ENCODE results near the gene ACBD4. TPM values are rescaled to one million over a fixed set of nuclear protein-coding genes. Genes with fewer than 3 reads are reported as not detected.

The ACBD4 gene
- total and polyA plus RNA-seq, 4 donors: 4.4 to 51.4 (median 44.9) TPM

DNA sequence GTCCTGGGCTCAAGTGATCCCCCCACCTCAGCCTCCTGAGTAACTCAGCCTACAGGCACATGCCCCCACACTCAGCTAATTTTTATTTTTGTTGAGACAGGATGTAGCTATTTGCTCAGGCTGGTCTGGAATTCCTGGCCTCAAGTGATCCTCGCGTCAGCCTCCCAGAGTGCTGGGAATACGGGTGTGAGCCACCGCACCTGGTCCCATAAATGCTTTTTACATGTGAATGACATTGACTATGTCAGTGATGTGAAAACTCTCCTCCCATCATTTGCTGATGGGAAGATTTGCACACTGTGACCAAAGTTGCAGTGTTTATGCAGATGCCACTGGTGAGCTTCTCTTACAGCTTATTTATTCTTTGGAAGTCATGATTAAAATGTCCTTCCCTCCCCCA, 18.2 kb upstream of the ACBD4 start:
- H3K36me3 ChIP-seq (ENCODE audit: control insufficient read depth in 4 of 4, insufficient read depth in 3 of 4, low read depth in 1 of 4, low read length in 3 of 4): no peaks in the 10 kb centered on the region
- H3K4me1 ChIP-seq (ENCODE audit: control insufficient read depth in 4 of 4, insufficient read depth in 4 of 4, low read length in 3 of 4): peaks cover 0 to 3% (median 0%) of the 10 kb centered on the region in 4 donors
- no peak overlapping the region for H3K4me3 ChIP-seq (ENCODE audit: low read depth in 1 of 3, low read length in 3 of 3)
- 94% methylated on average over 4 of the region's 4 CpGs for WGBS
- no peaks in the 10 kb centered on the region for H3K27me3 ChIP-seq (ENCODE audit: control insufficient read depth in 4 of 4, insufficient read depth in 4 of 4, low read length in 3 of 4)
- H3K9me3 ChIP-seq (ENCODE audit: control insufficient read depth in 4 of 4, low read length in 3 of 4): no peaks in the 10 kb centered on the region
- DNase-seq (ENCODE audit: low spot score): no peak
- no peak overlapping the region for H3K27ac ChIP-seq (ENCODE audit: low read depth in 1 of 2, low read length in 2 of 2)
- TF ChIP-seq NR2F2 (IDR thresholded peaks at IDR 0.05) (no peak), FOXA1 (IDR thresholded peaks at IDR 0.05) (no peak), SP1 (IDR thresholded peaks at IDR 0.05) (no peak), JUND (IDR thresholded peaks at IDR 0.05) (no peak), RAD21 (IDR thresholded peaks at IDR 0.05) (no peak), TAF1 (conservative IDR thresholded peaks at IDR 0.05) (no peak), EGR1 (IDR thresholded peaks at IDR 0.05; ENCODE audit: low read depth in 2 of 2) (no peak), HNF4A (conservative IDR thresholded peaks at IDR 0.05) (no peak), HNF4G (IDR thresholded peaks at IDR 0.05) (no peak), GABPA (IDR thresholded peaks at IDR 0.05 in 1 of 2, conservative IDR thresholded peaks at IDR 0.05 in 1 of 2) (no peak), YY1 (IDR thresholded peaks at IDR 0.05) (no peak), FOXA2 (IDR thresholded peaks at IDR 0.05) (no peak), RXRA (IDR thresholded peaks at IDR 0.05) (no peak)
- TF ChIP-seq, protein P1, sequence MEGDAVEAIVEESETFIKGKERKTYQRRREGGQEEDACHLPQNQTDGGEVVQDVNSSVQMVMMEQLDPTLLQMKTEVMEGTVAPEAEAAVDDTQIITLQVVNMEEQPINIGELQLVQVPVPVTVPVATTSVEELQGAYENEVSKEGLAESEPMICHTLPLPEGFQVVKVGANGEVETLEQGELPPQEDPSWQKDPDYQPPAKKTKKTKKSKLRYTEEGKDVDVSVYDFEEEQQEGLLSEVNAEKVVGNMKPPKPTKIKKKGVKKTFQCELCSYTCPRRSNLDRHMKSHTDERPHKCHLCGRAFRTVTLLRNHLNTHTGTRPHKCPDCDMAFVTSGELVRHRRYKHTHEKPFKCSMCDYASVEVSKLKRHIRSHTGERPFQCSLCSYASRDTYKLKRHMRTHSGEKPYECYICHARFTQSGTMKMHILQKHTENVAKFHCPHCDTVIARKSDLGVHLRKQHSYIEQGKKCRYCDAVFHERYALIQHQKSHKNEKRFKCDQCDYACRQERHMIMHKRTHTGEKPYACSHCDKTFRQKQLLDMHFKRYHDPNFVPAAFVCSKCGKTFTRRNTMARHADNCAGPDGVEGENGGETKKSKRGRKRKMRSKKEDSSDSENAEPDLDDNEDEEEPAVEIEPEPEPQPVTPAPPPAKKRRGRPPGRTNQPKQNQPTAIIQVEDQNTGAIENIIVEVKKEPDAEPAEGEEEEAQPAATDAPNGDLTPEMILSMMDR (IDR thresholded peaks at IDR 0.05; ENCODE audit: low read depth, low read length, missing input control): no peak
- TF ChIP-seq, protein P2, sequence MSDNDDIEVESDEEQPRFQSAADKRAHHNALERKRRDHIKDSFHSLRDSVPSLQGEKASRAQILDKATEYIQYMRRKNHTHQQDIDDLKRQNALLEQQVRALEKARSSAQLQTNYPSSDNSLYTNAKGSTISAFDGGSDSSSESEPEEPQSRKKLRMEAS (IDR thresholded peaks at IDR 0.05): no peak
- TF ChIP-seq, protein P3, sequence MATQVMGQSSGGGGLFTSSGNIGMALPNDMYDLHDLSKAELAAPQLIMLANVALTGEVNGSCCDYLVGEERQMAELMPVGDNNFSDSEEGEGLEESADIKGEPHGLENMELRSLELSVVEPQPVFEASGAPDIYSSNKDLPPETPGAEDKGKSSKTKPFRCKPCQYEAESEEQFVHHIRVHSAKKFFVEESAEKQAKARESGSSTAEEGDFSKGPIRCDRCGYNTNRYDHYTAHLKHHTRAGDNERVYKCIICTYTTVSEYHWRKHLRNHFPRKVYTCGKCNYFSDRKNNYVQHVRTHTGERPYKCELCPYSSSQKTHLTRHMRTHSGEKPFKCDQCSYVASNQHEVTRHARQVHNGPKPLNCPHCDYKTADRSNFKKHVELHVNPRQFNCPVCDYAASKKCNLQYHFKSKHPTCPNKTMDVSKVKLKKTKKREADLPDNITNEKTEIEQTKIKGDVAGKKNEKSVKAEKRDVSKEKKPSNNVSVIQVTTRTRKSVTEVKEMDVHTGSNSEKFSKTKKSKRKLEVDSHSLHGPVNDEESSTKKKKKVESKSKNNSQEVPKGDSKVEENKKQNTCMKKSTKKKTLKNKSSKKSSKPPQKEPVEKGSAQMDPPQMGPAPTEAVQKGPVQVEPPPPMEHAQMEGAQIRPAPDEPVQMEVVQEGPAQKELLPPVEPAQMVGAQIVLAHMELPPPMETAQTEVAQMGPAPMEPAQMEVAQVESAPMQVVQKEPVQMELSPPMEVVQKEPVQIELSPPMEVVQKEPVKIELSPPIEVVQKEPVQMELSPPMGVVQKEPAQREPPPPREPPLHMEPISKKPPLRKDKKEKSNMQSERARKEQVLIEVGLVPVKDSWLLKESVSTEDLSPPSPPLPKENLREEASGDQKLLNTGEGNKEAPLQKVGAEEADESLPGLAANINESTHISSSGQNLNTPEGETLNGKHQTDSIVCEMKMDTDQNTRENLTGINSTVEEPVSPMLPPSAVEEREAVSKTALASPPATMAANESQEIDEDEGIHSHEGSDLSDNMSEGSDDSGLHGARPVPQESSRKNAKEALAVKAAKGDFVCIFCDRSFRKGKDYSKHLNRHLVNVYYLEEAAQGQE (IDR thresholded peaks at IDR 0.05): no peak
- TF ChIP-seq, protein P4, sequence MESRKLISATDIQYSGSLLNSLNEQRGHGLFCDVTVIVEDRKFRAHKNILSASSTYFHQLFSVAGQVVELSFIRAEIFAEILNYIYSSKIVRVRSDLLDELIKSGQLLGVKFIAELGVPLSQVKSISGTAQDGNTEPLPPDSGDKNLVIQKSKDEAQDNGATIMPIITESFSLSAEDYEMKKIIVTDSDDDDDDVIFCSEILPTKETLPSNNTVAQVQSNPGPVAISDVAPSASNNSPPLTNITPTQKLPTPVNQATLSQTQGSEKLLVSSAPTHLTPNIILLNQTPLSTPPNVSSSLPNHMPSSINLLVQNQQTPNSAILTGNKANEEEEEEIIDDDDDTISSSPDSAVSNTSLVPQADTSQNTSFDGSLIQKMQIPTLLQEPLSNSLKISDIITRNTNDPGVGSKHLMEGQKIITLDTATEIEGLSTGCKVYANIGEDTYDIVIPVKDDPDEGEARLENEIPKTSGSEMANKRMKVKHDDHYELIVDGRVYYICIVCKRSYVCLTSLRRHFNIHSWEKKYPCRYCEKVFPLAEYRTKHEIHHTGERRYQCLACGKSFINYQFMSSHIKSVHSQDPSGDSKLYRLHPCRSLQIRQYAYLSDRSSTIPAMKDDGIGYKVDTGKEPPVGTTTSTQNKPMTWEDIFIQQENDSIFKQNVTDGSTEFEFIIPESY (IDR thresholded peaks at IDR 0.05): no peak
- TF ChIP-seq, protein P5, sequence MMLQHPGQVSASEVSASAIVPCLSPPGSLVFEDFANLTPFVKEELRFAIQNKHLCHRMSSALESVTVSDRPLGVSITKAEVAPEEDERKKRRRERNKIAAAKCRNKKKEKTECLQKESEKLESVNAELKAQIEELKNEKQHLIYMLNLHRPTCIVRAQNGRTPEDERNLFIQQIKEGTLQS (IDR thresholded peaks at IDR 0.05): no peak
- H3K9ac ChIP-seq (ENCODE audit: low read depth in 1 of 2, low read length in 2 of 2): no peak overlapping the region
